ENCODE results near the gene ACRBP. TPM values are rescaled to one million over a fixed set of nuclear protein-coding genes. Genes with fewer than 3 reads are reported as not detected.

ACRBP gene
- total RNA-seq, 1 donor: 0.36 TPM

- peak within 1 kb of the TSS; percentile 97 for H3K4me3 ChIP-seq (ENCODE audit: low read depth, low read length)
- DNase-seq (ENCODE audit: low read depth): peak; percentile 99
- TF ChIP-seq CTCF (IDR thresholded peaks at IDR 0.05; ENCODE audit: insufficient read depth, low read length): no peak
These were observed 42.0 kb upstream of the ACRBP start, which contains the start of gene ZNF384 for GRCh38 chr12:6688999-6689882. Gene ZNF384, minus strand, starts transcription at chr12:6689375. Its CDS starts 9,855 bp downstream, at chr12:6679520.

- TF ChIP-seq CTCF (IDR thresholded peaks at IDR 0.05; ENCODE audit: insufficient read depth, low read length): no peak
- no peak for DNase-seq (ENCODE audit: low read depth)
These were observed 41.3 kb upstream of the ACRBP start for GRCh38 chr12:6688543-6688998.

GRCh38 chr12:6685814-6686213, 38.6 kb upstream of the ACRBP start:
- no peak for DNase-seq (ENCODE audit: low read depth)
- H3K4me3 ChIP-seq (ENCODE audit: low read depth, low read length): no peak overlapping the region
- no peak for TF ChIP-seq CTCF (IDR thresholded peaks at IDR 0.05; ENCODE audit: insufficient read depth, low read length)

More at GRCh38 chr12:6688543-6688998, 41.3 kb upstream of the ACRBP start:
- H3K4me3 ChIP-seq (ENCODE audit: low read depth, low read length): peak overlapping the region; percentile 97

GRCh38 chr12:6684609-6685008, 37.4 kb upstream of the ACRBP start:
- TF ChIP-seq CTCF (IDR thresholded peaks at IDR 0.05; ENCODE audit: insufficient read depth, low read length): peak; percentile 45
- H3K4me3 ChIP-seq (ENCODE audit: low read depth, low read length): no peak overlapping the region
- no peak for DNase-seq (ENCODE audit: low read depth)

- TF ChIP-seq CTCF (IDR thresholded peaks at IDR 0.05; ENCODE audit: insufficient read depth, low read length): no peak
- DNase-seq (ENCODE audit: low read depth): no peak
- no peak overlapping the region for H3K4me3 ChIP-seq (ENCODE audit: low read depth, low read length)
These were observed 29.7 kb upstream of the ACRBP start for GRCh38 chr12:6676962-6677361.

GRCh38 chr12:6672143-6672542, 24.9 kb upstream of the ACRBP start:
- no peak for TF ChIP-seq CTCF (IDR thresholded peaks at IDR 0.05; ENCODE audit: insufficient read depth, low read length)
- no peak overlapping the region for H3K4me3 ChIP-seq (ENCODE audit: low read depth, low read length)
- DNase-seq (ENCODE audit: low read depth): no peak

All from fibroblast of the aortic adventitia (primary cell).